ENCODE measurements around the gene IRF2BPL.
"Not testable (repeated sequence)": the region's sequence is repeated elsewhere in the genome, so short reads cannot be mapped to it uniquely, and the experiment has no call there.

Gene IRF2BPL

DNA sequence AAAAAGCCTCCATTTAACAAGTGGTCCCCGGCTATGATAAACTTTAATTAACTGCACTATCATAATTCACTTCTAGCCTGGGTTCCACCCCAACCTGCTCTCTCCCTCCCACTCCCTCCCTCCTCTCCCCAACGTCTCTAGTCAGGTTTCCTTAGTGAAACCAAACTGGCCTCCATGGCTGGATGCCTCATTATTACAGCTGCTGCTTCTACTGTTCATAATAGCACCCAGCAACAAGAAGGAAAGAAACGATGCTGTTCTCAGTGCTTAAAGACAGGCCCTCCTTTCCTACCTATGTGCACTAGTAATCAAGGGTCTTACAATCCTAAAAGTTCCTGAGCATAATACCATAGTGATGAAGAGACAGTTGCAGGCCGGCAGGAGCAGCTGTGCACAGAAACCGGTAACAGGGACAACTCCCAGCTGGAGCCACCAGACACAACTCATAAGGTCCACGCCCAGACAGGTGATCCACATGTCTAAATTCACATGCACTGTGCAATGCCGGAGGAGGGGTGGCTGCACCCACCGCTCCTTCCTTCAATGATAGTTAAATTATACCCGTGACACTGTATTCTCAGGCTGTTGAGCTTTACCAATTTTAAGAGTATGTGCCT, 6.2 kb downstream of the IRF2BPL start:
- DNase-seq = no peak

GRCh38 chr14:77021424-77021823, 7.1 kb downstream of the IRF2BPL start:
- not testable (repeated sequence) for DNase-seq

More for the DNA sequence above, 6.2 kb downstream of the IRF2BPL start:
- TF ChIP-seq POLR2A (IDR thresholded peaks at IDR 0.05; ENCODE audit: low read length) (no peak), GATA1 (IDR thresholded peaks at IDR 0.05; ENCODE audit: low read depth, low read length) (no peak)

DNA sequence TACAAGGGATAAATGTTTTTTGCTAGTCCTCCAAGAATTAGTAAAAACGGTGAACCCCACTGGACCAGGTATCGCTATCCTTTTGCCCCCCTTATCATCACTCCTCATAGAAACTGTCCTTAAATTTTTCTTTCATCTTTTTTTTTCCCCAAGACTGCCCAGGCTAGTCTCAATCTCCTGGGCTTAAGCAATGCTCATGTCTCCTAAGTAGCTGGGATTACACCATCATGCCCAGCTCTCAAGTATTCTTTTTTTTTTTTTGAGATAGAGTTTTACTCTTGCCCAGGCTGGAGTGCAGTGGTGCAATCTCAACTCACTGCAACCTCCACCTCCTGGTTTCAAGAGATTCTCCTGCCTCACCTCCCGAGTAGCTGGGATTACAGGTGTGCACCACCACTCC, 9.7 kb downstream of the IRF2BPL start:
- TF ChIP-seq POLR2A (IDR thresholded peaks at IDR 0.05; ENCODE audit: low read length) = no peak
- no peak for DNase-seq

DNA sequence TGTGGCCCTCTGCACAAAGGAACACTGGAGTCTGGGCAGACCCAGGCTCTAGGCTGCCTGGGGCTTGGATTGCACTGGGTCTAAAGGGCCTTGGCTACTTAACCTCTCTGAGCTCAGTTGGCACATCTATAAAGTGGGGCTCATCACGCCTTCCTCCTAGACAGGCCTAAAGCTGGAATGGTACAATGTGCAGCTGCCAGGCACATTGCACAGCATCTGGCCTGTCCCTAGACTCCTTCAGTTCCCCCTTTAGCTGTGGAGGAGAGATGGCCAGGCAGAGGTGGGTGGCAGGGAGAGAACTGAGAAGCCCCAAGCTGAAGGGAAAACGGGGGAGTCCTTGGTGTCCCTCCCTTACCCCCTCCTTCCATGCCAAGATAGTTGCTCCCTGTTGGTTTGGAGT, 10.8 kb downstream of the IRF2BPL start:
- DNase-seq = no peak
- no peak for TF ChIP-seq GATA1 (IDR thresholded peaks at IDR 0.05; ENCODE audit: low read depth, low read length)
- no peak for TF ChIP-seq POLR2A (IDR thresholded peaks at IDR 0.05; ENCODE audit: low read length)

GRCh38 chr14:77014734-77015133, 13.8 kb downstream of the IRF2BPL start:
- TF ChIP-seq GATA1 (IDR thresholded peaks at IDR 0.05; ENCODE audit: low read depth, low read length) = no peak
- no peak for TF ChIP-seq POLR2A (IDR thresholded peaks at IDR 0.05; ENCODE audit: low read length)
- no peak for DNase-seq

- TF ChIP-seq GATA1 (IDR thresholded peaks at IDR 0.05; ENCODE audit: low read depth, low read length) (no peak), POLR2A (IDR thresholded peaks at IDR 0.05; ENCODE audit: low read length) (no peak)
- DNase-seq = no peak
Measured at GRCh38 chr14:77014004-77014604, 14.4 kb downstream of the IRF2BPL start.

DNA sequence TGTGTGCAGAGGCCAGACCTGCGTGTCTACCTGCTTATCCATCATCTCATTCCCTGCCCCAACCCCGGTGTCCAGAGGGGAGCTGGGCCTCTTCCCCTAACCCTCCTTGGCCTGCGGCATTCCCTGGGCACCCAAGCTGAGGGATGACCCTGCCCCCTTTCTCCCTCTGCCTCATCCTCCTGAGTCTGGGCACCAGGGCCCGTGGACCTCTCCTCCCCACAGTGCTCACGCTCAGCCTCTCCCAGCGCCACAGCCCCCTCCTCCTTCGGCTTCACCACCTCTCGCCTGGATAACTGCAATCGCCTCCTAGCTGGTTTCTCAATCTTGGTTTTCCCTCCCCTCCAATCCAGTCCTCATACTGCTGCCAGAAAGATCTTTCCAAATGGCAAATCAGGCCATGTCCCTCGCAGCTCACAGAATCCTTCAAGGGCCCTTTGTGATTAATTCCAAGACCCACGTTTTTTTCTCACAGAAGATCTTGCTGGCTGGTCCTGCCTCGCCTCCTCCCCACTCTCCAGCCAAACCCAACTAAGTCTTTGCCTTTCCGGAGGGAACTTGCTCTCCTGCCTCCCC, 16.2 kb downstream of the IRF2BPL start:
- TF ChIP-seq GATA1 (IDR thresholded peaks at IDR 0.05; ENCODE audit: low read depth, low read length) (no peak), POLR2A (IDR thresholded peaks at IDR 0.05; ENCODE audit: low read length) (no peak)
- DNase-seq = no peak

DNA sequence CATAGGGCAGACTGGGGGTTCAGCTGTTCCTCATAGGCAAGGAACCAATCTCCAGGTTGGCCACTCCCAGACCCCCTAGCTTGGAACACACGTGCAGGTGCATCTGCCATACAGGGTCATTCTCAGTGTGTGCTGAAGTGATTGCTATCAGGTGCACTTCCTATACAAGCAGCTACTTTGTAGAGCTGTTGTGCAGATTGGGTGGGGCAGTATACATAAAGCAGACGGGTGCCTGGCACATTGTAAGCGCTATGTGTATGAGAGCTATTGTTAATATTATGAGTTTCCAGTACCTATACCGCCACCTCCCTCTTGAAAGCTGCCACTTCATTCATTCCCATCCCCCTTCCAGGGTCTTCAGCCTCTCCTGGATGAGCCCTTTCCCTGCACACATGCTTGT, 17.3 kb downstream of the IRF2BPL start:
- TF ChIP-seq POLR2A (IDR thresholded peaks at IDR 0.05; ENCODE audit: low read length) = no peak
- TF ChIP-seq GATA1 (IDR thresholded peaks at IDR 0.05; ENCODE audit: low read depth, low read length) = no peak
- DNase-seq = no peak

DNA sequence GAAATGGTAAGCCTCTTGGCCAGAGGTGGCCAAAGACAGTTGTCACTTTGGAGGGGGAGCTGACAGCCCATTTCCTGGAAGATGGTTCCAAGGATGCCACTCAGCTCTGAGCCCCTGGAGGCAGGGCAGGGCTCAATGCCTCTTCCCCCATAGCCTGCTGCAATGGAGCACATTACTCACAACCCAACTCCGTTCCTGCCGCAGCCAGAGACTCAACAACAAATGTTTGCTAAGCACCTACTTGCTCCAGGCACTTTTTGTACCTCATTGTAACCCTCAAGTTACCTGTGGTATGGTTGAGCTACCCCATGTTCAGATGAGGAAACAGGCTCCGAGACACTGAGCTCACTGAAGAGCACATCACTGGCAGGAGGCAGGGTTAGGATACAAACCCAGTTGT, 19.5 kb downstream of the IRF2BPL start:
- TF ChIP-seq POLR2A (IDR thresholded peaks at IDR 0.05; ENCODE audit: low read length) = no peak
- no peak for TF ChIP-seq GATA1 (IDR thresholded peaks at IDR 0.05; ENCODE audit: low read depth, low read length)
- DNase-seq = no peak

GRCh38 chr14:77008541-77008940, 20.0 kb downstream of the IRF2BPL start:
- no peak for DNase-seq
- TF ChIP-seq POLR2A (IDR thresholded peaks at IDR 0.05; ENCODE audit: low read length) = no peak
- no peak for TF ChIP-seq GATA1 (IDR thresholded peaks at IDR 0.05; ENCODE audit: low read depth, low read length)

DNA sequence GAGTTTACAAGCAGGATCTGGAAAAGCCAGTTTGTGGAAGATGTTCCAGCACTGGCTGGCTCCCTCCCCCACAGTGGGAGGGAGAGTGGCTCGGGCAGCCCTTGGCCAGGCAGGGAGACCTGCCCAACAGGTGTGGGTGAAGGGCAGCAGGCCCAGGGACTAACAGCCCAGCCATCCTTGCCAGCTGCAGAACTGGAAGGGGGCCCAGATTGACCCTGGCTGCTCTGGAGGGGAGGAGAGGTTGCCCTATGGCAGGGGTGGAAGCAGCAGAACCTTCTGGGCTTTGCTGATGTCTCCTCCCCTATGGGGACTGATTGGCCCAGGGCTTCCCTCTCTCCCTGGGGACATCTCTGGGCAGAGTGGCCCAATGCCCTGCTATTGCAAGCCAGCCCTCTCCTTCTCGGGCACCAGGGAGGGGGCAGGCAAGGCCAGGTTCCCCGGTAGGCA, 20.5 kb downstream of the IRF2BPL start:
- TF ChIP-seq GATA1 (IDR thresholded peaks at IDR 0.05; ENCODE audit: low read depth, low read length) = no peak
- no peak for TF ChIP-seq POLR2A (IDR thresholded peaks at IDR 0.05; ENCODE audit: low read length)
- no peak for DNase-seq

GRCh38 chr14:77007183-77007974, 21.1 kb downstream of the IRF2BPL start:
- DNase-seq = no peak
- TF ChIP-seq POLR2A (IDR thresholded peaks at IDR 0.05; ENCODE audit: low read length) (no peak), GATA1 (IDR thresholded peaks at IDR 0.05; ENCODE audit: low read depth, low read length) (no peak)

DNA sequence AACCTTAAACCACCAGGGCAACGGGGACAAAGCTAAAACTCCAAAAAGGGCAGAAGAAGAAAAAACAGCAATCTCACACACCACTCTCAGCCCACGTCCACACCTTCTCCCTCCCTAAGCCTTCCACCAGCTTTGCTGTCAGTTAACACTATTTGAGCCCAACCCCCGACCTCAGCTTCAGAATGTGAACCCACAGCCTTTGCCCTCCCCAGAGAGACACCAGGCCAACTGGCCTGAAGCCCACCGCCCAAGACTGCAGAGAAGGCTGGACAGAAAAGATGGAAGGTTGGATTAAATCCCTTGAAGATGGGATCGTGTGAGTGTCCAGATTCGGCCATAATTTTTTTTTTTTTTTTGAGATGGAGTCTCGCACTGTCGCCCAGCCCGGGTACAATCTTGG, 22.4 kb downstream of the IRF2BPL start:
- DNase-seq = no peak
- TF ChIP-seq POLR2A (IDR thresholded peaks at IDR 0.05; ENCODE audit: low read length) (no peak), GATA1 (IDR thresholded peaks at IDR 0.05; ENCODE audit: low read depth, low read length) (no peak)

GRCh38 chr14:77005559-77005958, 22.9 kb downstream of the IRF2BPL start:
- TF ChIP-seq POLR2A (IDR thresholded peaks at IDR 0.05; ENCODE audit: low read length) (no peak), GATA1 (IDR thresholded peaks at IDR 0.05; ENCODE audit: low read depth, low read length) (no peak)

More at GRCh38 chr14:77005559-77005958, 22.9 kb downstream of the IRF2BPL start:
- DNase-seq = no peak

Measured in erythroblast (primary cell).